Aorta (tissue), 5 donors: Measurements from ENCODE around the gene PAFAH1B2. TPM values are rescaled to one million over a fixed set of nuclear protein-coding genes. Genes with fewer than 3 reads are reported as not detected.
A peak's percentile ranks its signal among the peaks of the same experiment; 100 is the strongest.
"Not testable (repeated sequence)": the region's sequence is repeated elsewhere in the genome, so short reads cannot be mapped to it uniquely, and the experiment has no call there.

ENCODE experiments used
- ATAC-seq: fragments of 200-7000 bp; cut with Tn5 transposase; one replicate; pipeline ENCODE4 v1.9.1; 2022; ENCODE audit warnings: moderate library complexity; ENCODE audit not compliant: low FRiP score
- DNase-seq, 2 donors: peaks; one replicate each; pipeline ENCODE4 v3.0.0-alpha.2; 2020
- H3K27ac ChIP-seq, 2 donors: one replicate each; pipeline ENCODE4 v1.5.1; 2013; ENCODE audit warnings: low read length in 2 of 2, mild to moderate bottlenecking in 2 of 2, moderate library complexity in 2 of 2, control low read depth in 1 of 2, inconsistent platforms in 1 of 2, low read depth in 1 of 2
- H3K27me3 ChIP-seq, 2 donors: one replicate each; pipeline ENCODE4 v1.6.1; 2013; ENCODE audit warnings: control low read depth in 1 of 2, low read length in 1 of 2, mild to moderate bottlenecking in 1 of 2, moderate library complexity in 1 of 2; ENCODE audit not compliant: insufficient read depth in 2 of 2, control insufficient read depth in 1 of 2
- H3K36me3 ChIP-seq, 2 donors: one replicate each; pipeline ENCODE4 v1.6.1; 2013; ENCODE audit warnings: control low read depth in 1 of 2, low read length in 1 of 2, mild to moderate bottlenecking in 1 of 2; ENCODE audit not compliant: insufficient read depth in 2 of 2, control insufficient read depth in 1 of 2
- H3K4me1 ChIP-seq, 2 donors: one replicate each; pipeline ENCODE4 v1.6.1; 2013; ENCODE audit warnings: low read length in 2 of 2, control low read depth in 1 of 2, mild to moderate bottlenecking in 1 of 2, moderate library complexity in 1 of 2; ENCODE audit not compliant: insufficient read depth in 2 of 2, control insufficient read depth in 1 of 2
- H3K4me3 ChIP-seq, 2 donors: one replicate each; pipeline ENCODE4 v1.5.1; 2013; ENCODE audit warnings: low read length in 2 of 2, control low read depth in 1 of 2, mild to moderate bottlenecking in 1 of 2
- H3K9me3 ChIP-seq: one replicate; pipeline ENCODE4 v1.6.1; 2013; ENCODE audit warnings: mild to moderate bottlenecking, low read length; ENCODE audit not compliant: control insufficient read depth
- WGBS, 2 donors: extraction: QIAGEN DNeasy Blood & Tissue Kit; methylation state at CpG; one replicate each; pipeline ENCODE4 v1.1.7; 2013; 5-methylcytosine and 5-hydroxymethylcytosine counted together
- intact Hi-C, 2 donors: fragments of 100-400 bp; cut with DNase I; formaldehyde crosslinking; loops; one replicate each; pipeline versions ENCODE4 v1.14.2 to v1.15.0; 2022
- polyA plus RNA-seq, 2 donors: library from polyadenylated mRNA; stranded (reverse); fragments of 200-250 nt; gene quantifications; one replicate each; pipeline ENCODE4 v1.2.3, GENCODE V29; 2013
- total RNA-seq, 2 donors: library from RNA; stranded (reverse); fragmentation: NEBNext Ultra II Directional; extraction: Animal tissue kit (Norgen Biotek cat#: 25700); gene quantifications; one replicate each; pipeline ENCODE4 v1.2.1, GENCODE V29; 2021
- donor health status: healthy with polysubstance abuse.
- donor health status: Bipolar disorder and iron deficiency.
- donor health status: DM: no; HTN: no; CAD: no.
- donor health status: DM: no; HTN: no; CAD: no.
- donor health status: DM: yes; HTN: yes; CAD: no.

Gene PAFAH1B2
- total and polyA plus RNA-seq, 4 donors: 18.2 to 73.5 (median 45.2) TPM

GRCh38 chr11:117134979-117135378 is 9.1 kb upstream of the PAFAH1B2 start:
- not testable (repeated sequence) for DNase-seq, H3K4me1 ChIP-seq, H3K27me3 ChIP-seq, ATAC-seq, H3K27ac ChIP-seq, H3K4me3 ChIP-seq, H3K36me3 ChIP-seq, H3K9me3 ChIP-seq
- WGBS, 2 donors: 80 to 89% methylated on average over 1 of the region's 4 CpGs
- intact Hi-C loops: loop anchor here in 1 of 2 donors (5.0 kb wide), 1 partner anchor 72 kb away; no protein-coding TSS in a partner anchor

DNA sequence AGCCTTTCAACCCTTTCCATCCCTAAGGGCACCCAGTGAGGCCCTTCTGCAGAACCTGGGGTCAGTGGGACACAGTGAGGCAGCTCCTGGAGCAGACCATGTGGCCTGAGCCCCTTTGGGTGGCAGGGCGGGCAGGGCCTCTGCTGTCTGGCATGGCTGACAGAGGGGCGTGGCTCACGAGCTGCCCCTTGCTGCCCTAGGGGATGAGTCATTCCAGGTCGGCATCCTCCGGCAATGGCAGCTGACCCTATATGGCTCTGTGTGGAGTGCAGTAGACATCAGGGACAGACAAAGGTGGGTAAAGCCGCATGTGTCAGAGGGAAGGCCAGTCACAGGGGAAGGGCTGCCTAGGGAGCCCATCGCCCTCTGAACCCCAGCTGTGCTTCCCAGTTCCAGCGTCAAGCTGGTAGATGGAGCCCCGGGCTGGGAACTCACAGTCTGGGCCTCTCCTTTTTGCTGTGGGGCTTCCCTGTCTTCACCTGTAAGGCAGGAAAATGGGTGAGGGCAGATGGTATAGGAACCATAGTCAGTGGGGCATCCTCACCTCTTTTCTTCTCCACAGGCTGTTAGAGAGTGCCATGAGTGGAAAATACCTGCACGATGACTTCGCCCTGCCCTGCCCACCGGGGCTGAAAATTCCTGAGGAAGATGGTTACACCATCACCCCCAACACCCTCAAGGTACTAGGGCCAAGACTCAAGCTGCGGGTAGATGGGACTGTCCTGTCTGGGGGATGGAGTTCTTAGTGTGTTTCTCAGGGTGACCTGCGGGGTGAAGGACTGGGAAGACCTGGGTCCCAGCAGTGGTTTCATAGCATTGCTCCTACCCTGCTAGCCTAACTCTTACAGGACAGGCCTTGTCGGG is 6.6 kb upstream of the PAFAH1B2 start:
- H3K27me3 ChIP-seq, intact Hi-C loops, H3K4me1 ChIP-seq, H3K4me3 ChIP-seq, H3K9me3 ChIP-seq, H3K36me3 ChIP-seq, DNase-seq, H3K27ac ChIP-seq: not testable (repeated sequence)
- WGBS, 2 donors: no CpG with 5 or more reads among the region's 15 CpGs
- peak; percentile 84 for ATAC-seq

GRCh38 chr11:117143390-117143789 is 697 bp upstream of the PAFAH1B2 start:
- intact Hi-C loops: loop anchor here in 1 of 2 donors (10.0 kb wide), 1 partner anchor 91 kb away; the partner anchor contains the start of genes PCSK7 and RNF214
- no peaks in the 10 kb centered on the region for H3K36me3 ChIP-seq
- H3K27ac ChIP-seq: peak overlapping the region in 1 of 2 donors; percentile 88
- H3K27me3 ChIP-seq: no peaks in the 10 kb centered on the region
- no peaks in the 10 kb centered on the region for H3K9me3 ChIP-seq
- ATAC-seq: peak; percentile 51
- WGBS, 2 donors: 0 to 2% methylated on average over 5 of the region's 5 CpGs
- peak; percentile 72 to 83 for DNase-seq
- peaks cover 0 to 2% of the 10 kb centered on the region in 2 donors for H3K4me1 ChIP-seq
- peak overlapping the region; percentile 51 to 70 for H3K4me3 ChIP-seq

DNA sequence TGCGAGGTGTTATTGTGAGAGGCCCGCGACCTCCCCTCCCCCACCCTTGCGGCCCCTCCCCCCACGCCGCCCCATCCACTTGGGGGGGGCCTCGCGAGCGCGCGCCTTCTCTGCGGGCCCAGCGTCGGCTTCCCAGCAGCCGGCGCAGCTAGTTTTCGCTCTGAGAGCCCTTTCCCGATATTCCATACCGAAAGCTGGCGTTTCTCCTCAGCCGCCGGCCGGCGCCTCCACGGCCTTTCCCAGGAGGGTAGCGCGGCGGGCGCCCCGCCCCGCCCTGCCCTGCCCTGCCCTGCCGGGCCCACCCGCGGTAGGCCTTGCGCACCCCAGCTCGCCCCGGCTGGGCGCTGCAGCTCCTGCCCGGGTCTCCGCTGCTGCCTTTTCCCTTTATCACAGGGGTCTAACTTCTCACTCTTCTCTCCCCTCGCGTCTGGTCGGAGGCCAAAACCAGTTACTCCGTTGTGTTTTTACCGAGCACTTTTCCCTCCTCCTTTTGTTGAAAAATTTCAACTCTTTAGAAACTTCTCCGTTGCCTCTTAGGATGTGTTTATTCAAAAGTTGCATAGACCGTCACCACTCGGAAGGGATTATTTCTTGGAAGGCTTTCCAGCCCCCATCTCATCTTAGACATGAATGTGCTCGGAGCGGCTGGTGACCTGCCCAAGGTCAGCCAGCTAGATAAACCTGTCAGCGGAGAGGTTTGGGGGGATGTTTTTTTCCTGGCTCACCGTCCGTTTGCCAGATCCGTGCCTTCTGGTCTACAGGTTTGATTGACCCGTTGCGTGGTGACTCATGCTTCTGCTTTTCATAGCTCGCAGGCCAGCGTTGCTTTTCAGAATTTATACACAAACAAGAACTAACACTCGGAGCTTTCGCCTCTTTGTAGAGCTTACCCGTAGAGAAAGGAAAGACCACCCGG is 648 bp downstream of the PAFAH1B2 start:
- H3K9me3 ChIP-seq: no peaks in the 10 kb centered on the region
- intact Hi-C loops: loop anchor here in 1 of 2 donors (2.0 to 10.0 kb wide), 2 partner anchors 34 to 90 kb away; partner anchors contain the start of genes PCSK7, RNF214 and SIDT2
- H3K36me3 ChIP-seq: no peaks in the 10 kb centered on the region
- H3K4me1 ChIP-seq: peaks cover 0 to 2% of the 10 kb centered on the region in 2 donors
- peak; percentile 73 to 79 for DNase-seq
- H3K4me3 ChIP-seq: peak overlapping the region; percentile 70 to 80
- 0% methylated on average over 48 to 62 of the region's 62 CpGs for WGBS, 2 donors
- ATAC-seq: peak; percentile 90
- no peaks in the 10 kb centered on the region for H3K27me3 ChIP-seq
- H3K27ac ChIP-seq: peak overlapping the region; percentile 71 to 86

GRCh38 chr11:117145393-117145761 is 1.3 kb downstream of the PAFAH1B2 start:
- Histone ChIP-seq H3K9me3 (no peaks in the 10 kb centered on the region), H3K4me3 (peak overlapping the region; percentile 70 to 80), H3K36me3 (no peaks in the 10 kb centered on the region), H3K4me1 (peaks cover 0 to 2% of the 10 kb centered on the region in 2 donors), H3K27me3 (no peaks in the 10 kb centered on the region), H3K27ac (peak overlapping the region; percentile 19 to 86)
- WGBS, 2 donors: 0 to 3% methylated on average over 5 of the region's 5 CpGs
- DNase-seq (no peak), ATAC-seq (no peak)
- intact Hi-C loops: loop anchor here in 1 of 2 donors (2.0 to 10.0 kb wide), 2 partner anchors 33 to 89 kb away; partner anchors contain the start of genes PCSK7, RNF214 and SIDT2

DNA sequence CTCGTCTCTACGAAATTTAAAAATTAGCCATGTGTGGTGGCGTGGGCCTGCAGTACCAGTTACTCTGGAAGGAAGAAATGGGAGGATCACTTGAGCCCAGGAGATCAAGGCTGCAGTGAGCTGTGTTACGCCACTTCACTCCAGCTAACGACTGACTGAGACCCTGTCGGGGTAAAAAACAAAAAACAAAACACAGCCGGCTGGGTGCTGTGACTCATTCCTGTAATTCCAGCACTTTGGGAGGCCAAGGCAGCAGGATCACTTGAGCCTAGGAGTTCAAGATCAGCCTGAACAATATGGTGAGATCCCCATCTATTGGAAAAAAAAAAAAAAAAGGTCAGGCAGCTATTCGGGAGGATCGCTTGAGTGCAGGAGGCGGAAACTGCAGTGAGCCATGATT is 2.4 kb downstream of the PAFAH1B2 start:
- no peak for ATAC-seq
- DNase-seq: no peak
- H3K4me3 ChIP-seq: no peak overlapping the region
- peak overlapping the region in 1 of 2 donors; percentile 10 for H3K27ac ChIP-seq
- 55 to 59% methylated on average over 10 of the region's 10 CpGs for WGBS, 2 donors
- no peaks in the 10 kb centered on the region for H3K27me3 ChIP-seq
- intact Hi-C loops: loop anchor here in 1 of 2 donors (10.0 kb wide), 1 partner anchor 88 kb away; the partner anchor contains the start of genes PCSK7 and RNF214
- no peaks in the 10 kb centered on the region for H3K36me3 ChIP-seq
- no peaks in the 10 kb centered on the region for H3K9me3 ChIP-seq
- H3K4me1 ChIP-seq: peaks cover 0 to 2% of the 10 kb centered on the region in 2 donors

GRCh38 chr11:117152066-117152465 is 8.0 kb downstream of the PAFAH1B2 start:
- Histone ChIP-seq H3K4me1 (no peaks in the 10 kb centered on the region), H3K9me3 (no peaks in the 10 kb centered on the region), H3K27ac (no peak overlapping the region), H3K4me3 (no peak overlapping the region), H3K36me3 (peaks cover 0 to 3% of the 10 kb centered on the region in 2 donors), H3K27me3 (no peaks in the 10 kb centered on the region)
- intact Hi-C loops: no loop called here
- ATAC-seq (no peak), DNase-seq (no peak)
- WGBS, 2 donors: 52 to 53% methylated on average over 2 of the region's 2 CpGs

DNA sequence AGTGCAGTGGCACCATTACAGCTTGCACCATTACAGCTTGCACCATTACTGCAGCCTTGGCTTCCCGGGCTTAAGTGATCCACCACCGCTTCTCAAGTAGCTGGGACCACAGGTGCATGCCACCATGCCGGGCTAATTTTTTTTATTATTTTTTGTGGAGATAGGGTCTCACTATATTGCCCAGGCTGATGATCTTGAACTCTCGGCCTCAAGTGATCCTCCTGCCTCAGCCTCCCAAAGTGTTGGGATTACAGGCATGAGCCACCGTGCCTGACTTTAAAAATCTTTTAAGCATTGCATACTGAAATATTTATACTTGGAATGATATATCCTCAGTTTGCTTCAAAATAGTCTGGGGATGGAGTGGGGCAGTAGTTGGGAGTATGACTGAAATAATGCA is 10.4 kb downstream of the PAFAH1B2 start:
- Histone ChIP-seq H3K4me1 (no peaks in the 10 kb centered on the region), H3K4me3 (no peak overlapping the region)
- WGBS, 2 donors: 88 to 94% methylated on average over 5 of the region's 5 CpGs

More for the DNA sequence above, 10.4 kb downstream of the PAFAH1B2 start:
- intact Hi-C loops: no loop called here
- no peak for ATAC-seq
- Histone ChIP-seq H3K36me3 (peaks cover 0 to 3% of the 10 kb centered on the region in 2 donors), H3K27me3 (no peaks in the 10 kb centered on the region), H3K9me3 (no peaks in the 10 kb centered on the region), H3K27ac (no peak overlapping the region)
- DNase-seq: no peak
